Measurements from ENCODE around the gene EWSR1.
A peak's percentile ranks its signal among the peaks of the same experiment; 100 is the strongest.

The EWSR1 gene

GRCh38 chr22:29270475-29271271 lies 2.6 kb downstream of the EWSR1 start:
- Histone ChIP-seq H3K4me3 (replicated peaks; ENCODE audit: insufficient read depth, low read length) (peak overlapping the region; percentile 82), H3K27me3 (ENCODE audit: insufficient read depth, poor library complexity, severe bottlenecking) (no peaks in the 10 kb centered on the region), H3K27ac (replicated peaks) (peak overlapping the region; percentile 100)
- TF ChIP-seq POLR2AphosphoS5 (IDR thresholded peaks at IDR 0.05; ENCODE audit: low read depth) (no peak), SPI1 (IDR thresholded peaks at IDR 0.05; ENCODE audit: borderline replicate concordance, low read depth) (no peak)
- TF ChIP-seq, protein P1, sequence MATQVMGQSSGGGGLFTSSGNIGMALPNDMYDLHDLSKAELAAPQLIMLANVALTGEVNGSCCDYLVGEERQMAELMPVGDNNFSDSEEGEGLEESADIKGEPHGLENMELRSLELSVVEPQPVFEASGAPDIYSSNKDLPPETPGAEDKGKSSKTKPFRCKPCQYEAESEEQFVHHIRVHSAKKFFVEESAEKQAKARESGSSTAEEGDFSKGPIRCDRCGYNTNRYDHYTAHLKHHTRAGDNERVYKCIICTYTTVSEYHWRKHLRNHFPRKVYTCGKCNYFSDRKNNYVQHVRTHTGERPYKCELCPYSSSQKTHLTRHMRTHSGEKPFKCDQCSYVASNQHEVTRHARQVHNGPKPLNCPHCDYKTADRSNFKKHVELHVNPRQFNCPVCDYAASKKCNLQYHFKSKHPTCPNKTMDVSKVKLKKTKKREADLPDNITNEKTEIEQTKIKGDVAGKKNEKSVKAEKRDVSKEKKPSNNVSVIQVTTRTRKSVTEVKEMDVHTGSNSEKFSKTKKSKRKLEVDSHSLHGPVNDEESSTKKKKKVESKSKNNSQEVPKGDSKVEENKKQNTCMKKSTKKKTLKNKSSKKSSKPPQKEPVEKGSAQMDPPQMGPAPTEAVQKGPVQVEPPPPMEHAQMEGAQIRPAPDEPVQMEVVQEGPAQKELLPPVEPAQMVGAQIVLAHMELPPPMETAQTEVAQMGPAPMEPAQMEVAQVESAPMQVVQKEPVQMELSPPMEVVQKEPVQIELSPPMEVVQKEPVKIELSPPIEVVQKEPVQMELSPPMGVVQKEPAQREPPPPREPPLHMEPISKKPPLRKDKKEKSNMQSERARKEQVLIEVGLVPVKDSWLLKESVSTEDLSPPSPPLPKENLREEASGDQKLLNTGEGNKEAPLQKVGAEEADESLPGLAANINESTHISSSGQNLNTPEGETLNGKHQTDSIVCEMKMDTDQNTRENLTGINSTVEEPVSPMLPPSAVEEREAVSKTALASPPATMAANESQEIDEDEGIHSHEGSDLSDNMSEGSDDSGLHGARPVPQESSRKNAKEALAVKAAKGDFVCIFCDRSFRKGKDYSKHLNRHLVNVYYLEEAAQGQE (IDR thresholded peaks at IDR 0.05; ENCODE audit: insufficient replicate concordance, low read depth) = no peak
- DNase-seq (ENCODE audit: low read depth in 1 of 2, low spot score in 1 of 2) = peak in 1 of 2 experiments; percentile 48

DNA sequence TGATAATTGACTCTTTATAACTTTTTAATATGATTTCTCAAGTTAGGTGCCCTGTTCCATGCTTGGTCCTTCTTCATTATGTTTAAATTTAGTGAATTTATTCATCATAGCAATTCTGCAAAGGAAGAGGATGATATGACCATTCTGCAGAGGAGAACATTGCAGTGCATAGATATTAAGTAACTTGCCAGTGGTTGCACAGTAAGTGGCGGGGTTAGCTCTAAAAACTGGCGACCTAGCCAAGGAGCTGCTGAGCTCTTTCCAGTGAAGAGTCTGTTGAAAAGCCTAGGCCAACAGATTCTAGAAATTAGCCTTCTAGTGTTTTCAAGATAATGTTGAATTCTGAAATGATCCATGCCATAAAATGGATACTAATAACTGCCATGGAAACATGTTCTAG lies 4.6 kb downstream of the EWSR1 start:
- TF ChIP-seq, protein P2, sequence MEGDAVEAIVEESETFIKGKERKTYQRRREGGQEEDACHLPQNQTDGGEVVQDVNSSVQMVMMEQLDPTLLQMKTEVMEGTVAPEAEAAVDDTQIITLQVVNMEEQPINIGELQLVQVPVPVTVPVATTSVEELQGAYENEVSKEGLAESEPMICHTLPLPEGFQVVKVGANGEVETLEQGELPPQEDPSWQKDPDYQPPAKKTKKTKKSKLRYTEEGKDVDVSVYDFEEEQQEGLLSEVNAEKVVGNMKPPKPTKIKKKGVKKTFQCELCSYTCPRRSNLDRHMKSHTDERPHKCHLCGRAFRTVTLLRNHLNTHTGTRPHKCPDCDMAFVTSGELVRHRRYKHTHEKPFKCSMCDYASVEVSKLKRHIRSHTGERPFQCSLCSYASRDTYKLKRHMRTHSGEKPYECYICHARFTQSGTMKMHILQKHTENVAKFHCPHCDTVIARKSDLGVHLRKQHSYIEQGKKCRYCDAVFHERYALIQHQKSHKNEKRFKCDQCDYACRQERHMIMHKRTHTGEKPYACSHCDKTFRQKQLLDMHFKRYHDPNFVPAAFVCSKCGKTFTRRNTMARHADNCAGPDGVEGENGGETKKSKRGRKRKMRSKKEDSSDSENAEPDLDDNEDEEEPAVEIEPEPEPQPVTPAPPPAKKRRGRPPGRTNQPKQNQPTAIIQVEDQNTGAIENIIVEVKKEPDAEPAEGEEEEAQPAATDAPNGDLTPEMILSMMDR (IDR thresholded peaks at IDR 0.05; ENCODE audit: insufficient read depth, low read length) = no peak
- TF ChIP-seq SPI1 (IDR thresholded peaks at IDR 0.05; ENCODE audit: borderline replicate concordance, low read depth) (no peak), POLR2AphosphoS5 (IDR thresholded peaks at IDR 0.05; ENCODE audit: low read depth) (no peak), GABPA (IDR thresholded peaks at IDR 0.05; ENCODE audit: low read depth) (no peak)
- TF ChIP-seq, protein P1 (IDR thresholded peaks at IDR 0.05; ENCODE audit: insufficient replicate concordance, low read depth) = no peak
- H3K4me3 ChIP-seq (replicated peaks; ENCODE audit: insufficient read depth, low read length) = no peak overlapping the region
- H3K27ac ChIP-seq (replicated peaks) = no peak overlapping the region
- H3K27me3 ChIP-seq (ENCODE audit: insufficient read depth, poor library complexity, severe bottlenecking) = no peaks in the 10 kb centered on the region
- DNase-seq (ENCODE audit: low read depth in 1 of 2, low spot score in 1 of 2) = no peak

DNA sequence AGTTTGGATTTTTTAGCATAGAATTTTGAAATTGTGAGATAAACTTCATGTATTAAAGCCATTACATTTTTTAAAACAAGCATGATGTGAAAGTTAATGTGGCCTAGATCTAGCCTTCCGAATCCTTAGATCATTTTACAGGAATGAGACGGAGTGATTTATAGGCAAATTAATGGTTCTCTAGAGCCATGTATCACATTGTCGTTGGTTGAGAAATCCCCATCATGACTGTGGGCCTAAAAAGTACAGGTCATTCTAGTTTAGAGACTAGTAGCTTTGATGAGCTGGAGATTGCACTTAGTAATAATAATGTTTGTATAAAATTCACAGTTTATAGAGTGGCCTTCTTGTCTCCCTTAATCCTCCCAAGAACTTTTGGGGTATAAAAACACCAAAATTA lies 7.1 kb downstream of the EWSR1 start:
- Histone ChIP-seq H3K27me3 (ENCODE audit: insufficient read depth, poor library complexity, severe bottlenecking) (no peaks in the 10 kb centered on the region), H3K27ac (replicated peaks) (no peak overlapping the region), H3K4me3 (replicated peaks; ENCODE audit: insufficient read depth, low read length) (no peak overlapping the region)
- no peak for DNase-seq (ENCODE audit: low read depth in 1 of 2, low spot score in 1 of 2)
- TF ChIP-seq POLR2AphosphoS5 (IDR thresholded peaks at IDR 0.05; ENCODE audit: low read depth) (no peak), SPI1 (IDR thresholded peaks at IDR 0.05; ENCODE audit: borderline replicate concordance, low read depth) (no peak), GABPA (IDR thresholded peaks at IDR 0.05; ENCODE audit: low read depth) (no peak)
- TF ChIP-seq, protein P2 (IDR thresholded peaks at IDR 0.05; ENCODE audit: insufficient read depth, low read length) = no peak
- TF ChIP-seq, protein P1 (IDR thresholded peaks at IDR 0.05; ENCODE audit: insufficient replicate concordance, low read depth) = no peak

All from HL-60 (cell line).